Measurements from ENCODE around the gene LITAF.

GRCh38 chr16:11619327-11619851, 32.7 kb upstream of the LITAF start:
- TF ChIP-seq, protein P1, sequence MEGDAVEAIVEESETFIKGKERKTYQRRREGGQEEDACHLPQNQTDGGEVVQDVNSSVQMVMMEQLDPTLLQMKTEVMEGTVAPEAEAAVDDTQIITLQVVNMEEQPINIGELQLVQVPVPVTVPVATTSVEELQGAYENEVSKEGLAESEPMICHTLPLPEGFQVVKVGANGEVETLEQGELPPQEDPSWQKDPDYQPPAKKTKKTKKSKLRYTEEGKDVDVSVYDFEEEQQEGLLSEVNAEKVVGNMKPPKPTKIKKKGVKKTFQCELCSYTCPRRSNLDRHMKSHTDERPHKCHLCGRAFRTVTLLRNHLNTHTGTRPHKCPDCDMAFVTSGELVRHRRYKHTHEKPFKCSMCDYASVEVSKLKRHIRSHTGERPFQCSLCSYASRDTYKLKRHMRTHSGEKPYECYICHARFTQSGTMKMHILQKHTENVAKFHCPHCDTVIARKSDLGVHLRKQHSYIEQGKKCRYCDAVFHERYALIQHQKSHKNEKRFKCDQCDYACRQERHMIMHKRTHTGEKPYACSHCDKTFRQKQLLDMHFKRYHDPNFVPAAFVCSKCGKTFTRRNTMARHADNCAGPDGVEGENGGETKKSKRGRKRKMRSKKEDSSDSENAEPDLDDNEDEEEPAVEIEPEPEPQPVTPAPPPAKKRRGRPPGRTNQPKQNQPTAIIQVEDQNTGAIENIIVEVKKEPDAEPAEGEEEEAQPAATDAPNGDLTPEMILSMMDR (IDR thresholded peaks at IDR 0.05) = no peak
- TF ChIP-seq EZH2phosphoT487 (IDR thresholded peaks at IDR 0.05) = no peak

All from neural progenitor cell (in vitro differentiated cells).